ENCODE results near the gene MTIF3.

The MTIF3 gene

DNA sequence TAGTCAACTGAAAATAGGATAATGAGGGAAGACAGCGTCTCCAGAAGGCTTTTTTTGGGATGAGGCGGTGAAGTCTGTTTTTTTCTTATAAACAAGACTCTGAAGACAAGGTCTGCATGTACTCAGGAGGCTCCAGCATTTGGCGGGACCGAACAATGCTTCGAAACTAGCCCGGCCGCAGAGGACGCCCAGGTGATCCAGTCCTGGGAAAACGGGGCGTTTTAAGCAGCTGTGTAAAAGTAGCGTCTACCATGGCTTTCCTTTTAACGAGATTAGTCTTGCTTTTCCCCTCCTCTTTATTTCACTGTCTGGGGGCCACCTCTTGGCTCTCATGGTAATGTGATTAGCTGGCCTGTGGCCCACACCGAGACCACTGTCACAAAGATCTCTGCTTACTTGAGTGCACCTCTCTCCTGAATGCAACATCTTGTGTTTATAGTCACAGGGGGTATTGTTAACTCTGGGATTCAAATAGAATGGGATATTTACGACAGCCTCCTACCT is 55.3 kb downstream of the MTIF3 start:
- H3K4me1 ChIP-seq (ENCODE audit: control insufficient read depth in 1 of 2, insufficient read depth in 1 of 2, low read depth in 1 of 2, low read length in 1 of 2) = peaks cover 8 to 9% of the 10 kb centered on the region in 2 experiments
- H3K9me3 ChIP-seq = no peaks in the 10 kb centered on the region
- H3K4me3 ChIP-seq (ENCODE audit: low read depth in 1 of 2, low read length in 1 of 2) = no peak overlapping the region
- no peak overlapping the region for H3K27ac ChIP-seq
- TF ChIP-seq, protein P1, sequence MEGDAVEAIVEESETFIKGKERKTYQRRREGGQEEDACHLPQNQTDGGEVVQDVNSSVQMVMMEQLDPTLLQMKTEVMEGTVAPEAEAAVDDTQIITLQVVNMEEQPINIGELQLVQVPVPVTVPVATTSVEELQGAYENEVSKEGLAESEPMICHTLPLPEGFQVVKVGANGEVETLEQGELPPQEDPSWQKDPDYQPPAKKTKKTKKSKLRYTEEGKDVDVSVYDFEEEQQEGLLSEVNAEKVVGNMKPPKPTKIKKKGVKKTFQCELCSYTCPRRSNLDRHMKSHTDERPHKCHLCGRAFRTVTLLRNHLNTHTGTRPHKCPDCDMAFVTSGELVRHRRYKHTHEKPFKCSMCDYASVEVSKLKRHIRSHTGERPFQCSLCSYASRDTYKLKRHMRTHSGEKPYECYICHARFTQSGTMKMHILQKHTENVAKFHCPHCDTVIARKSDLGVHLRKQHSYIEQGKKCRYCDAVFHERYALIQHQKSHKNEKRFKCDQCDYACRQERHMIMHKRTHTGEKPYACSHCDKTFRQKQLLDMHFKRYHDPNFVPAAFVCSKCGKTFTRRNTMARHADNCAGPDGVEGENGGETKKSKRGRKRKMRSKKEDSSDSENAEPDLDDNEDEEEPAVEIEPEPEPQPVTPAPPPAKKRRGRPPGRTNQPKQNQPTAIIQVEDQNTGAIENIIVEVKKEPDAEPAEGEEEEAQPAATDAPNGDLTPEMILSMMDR (IDR thresholded peaks at IDR 0.05) = no peak
- H3K27me3 ChIP-seq = no peaks in the 10 kb centered on the region
- H3K36me3 ChIP-seq = no peaks in the 10 kb centered on the region

DNA sequence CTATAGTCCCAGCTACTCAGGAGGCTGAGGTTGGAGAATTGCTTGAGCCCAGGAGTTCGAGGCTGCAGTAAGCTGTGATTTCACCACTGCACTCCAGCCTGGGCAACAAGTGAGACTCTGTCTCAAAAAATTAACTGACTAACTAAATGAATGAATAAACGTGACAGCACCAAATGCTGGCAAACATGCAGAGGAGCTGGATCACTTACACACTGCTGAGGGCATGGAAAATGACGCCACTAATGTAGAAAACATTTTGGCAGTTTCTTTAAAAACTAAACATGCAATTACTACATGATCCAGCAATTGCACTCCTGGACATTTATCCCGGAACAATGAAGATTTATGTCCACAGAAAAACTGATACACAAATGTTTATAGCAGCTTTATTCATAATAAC is 57.3 kb downstream of the MTIF3 start:
- H3K27me3 ChIP-seq = no peaks in the 10 kb centered on the region
- H3K27ac ChIP-seq = no peak overlapping the region
- H3K9me3 ChIP-seq = no peaks in the 10 kb centered on the region
- H3K36me3 ChIP-seq = no peaks in the 10 kb centered on the region
- TF ChIP-seq, protein P1 (IDR thresholded peaks at IDR 0.05) = no peak
- H3K4me1 ChIP-seq (ENCODE audit: control insufficient read depth in 1 of 2, insufficient read depth in 1 of 2, low read depth in 1 of 2, low read length in 1 of 2) = peaks cover 8 to 9% of the 10 kb centered on the region in 2 experiments
- H3K4me3 ChIP-seq (ENCODE audit: low read depth in 1 of 2, low read length in 1 of 2) = no peak overlapping the region

DNA sequence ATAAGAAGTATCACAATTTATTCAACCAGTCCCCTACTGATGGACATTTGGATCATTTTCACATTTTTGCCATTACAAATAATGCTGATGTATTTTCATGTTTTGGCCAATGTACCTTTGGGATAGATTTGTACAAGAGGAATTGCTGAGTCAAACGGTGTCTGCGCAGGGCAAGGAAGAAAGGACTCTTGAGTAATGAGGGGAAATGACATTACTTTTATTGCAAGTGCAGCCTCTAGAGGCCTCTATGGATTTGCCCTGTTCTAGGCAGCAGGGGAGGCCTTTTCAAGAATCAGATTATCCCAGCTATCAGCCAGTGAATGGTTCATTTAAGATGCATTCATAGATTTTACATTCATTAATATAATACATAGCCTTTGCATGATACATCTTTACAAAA is 58.9 kb downstream of the MTIF3 start:
- no peak overlapping the region for H3K27ac ChIP-seq
- no peaks in the 10 kb centered on the region for H3K27me3 ChIP-seq
- no peaks in the 10 kb centered on the region for H3K9me3 ChIP-seq
- TF ChIP-seq, protein P1 (IDR thresholded peaks at IDR 0.05) = no peak
- no peaks in the 10 kb centered on the region for H3K36me3 ChIP-seq
- H3K4me3 ChIP-seq (ENCODE audit: low read depth in 1 of 2, low read length in 1 of 2) = no peak overlapping the region
- H3K4me1 ChIP-seq (ENCODE audit: control insufficient read depth in 1 of 2, insufficient read depth in 1 of 2, low read depth in 1 of 2, low read length in 1 of 2) = peaks cover 8 to 9% of the 10 kb centered on the region in 2 experiments

DNA sequence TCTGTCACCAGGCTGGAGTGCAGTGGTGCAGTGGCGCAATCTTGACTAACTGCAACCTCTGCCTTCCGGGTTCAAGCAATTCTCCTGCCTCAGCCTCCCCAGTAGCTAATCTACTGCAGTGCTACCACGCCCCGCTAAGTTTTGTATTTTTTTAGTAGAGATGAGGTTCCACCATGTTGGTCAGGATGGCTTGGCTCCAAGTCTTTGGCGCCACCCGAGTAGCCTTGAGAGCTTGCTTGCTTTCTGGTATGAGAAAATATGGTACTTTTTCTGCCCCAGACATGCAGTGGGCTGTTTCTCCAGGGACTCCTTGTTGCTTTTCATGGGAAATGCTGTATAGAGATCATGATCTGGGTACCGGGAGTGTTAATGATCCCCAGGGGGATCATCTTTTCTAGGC is 60.5 kb downstream of the MTIF3 start:
- no peaks in the 10 kb centered on the region for H3K27me3 ChIP-seq
- H3K4me1 ChIP-seq (ENCODE audit: control insufficient read depth in 1 of 2, insufficient read depth in 1 of 2, low read depth in 1 of 2, low read length in 1 of 2) = peaks cover 8 to 9% of the 10 kb centered on the region in 2 experiments
- no peaks in the 10 kb centered on the region for H3K36me3 ChIP-seq
- no peak overlapping the region for H3K27ac ChIP-seq
- H3K9me3 ChIP-seq = no peaks in the 10 kb centered on the region
- TF ChIP-seq, protein P1 (IDR thresholded peaks at IDR 0.05) = no peak
- no peak overlapping the region for H3K4me3 ChIP-seq (ENCODE audit: low read depth in 1 of 2, low read length in 1 of 2)

DNA sequence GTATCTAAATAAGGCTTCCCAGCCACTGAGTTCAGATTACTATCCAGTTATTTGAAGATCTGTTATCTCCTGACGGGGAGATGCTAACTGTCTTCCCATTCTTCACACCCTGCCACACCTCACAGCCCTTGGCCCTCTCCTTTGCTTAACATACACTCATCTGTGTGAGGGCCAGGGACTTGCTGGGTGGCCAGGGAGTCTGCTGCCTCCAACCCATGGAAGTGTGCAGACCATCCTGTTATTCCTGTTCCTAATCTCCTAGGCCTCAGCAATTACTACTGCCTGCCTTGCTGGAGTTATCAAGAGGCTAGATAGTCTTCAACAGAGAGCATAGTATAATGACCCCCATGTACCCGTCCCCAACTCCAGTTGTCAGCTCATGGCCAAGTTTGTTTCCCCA is 62.1 kb downstream of the MTIF3 start:
- no peaks in the 10 kb centered on the region for H3K36me3 ChIP-seq
- no peaks in the 10 kb centered on the region for H3K9me3 ChIP-seq
- H3K4me3 ChIP-seq (ENCODE audit: low read depth in 1 of 2, low read length in 1 of 2) = no peak overlapping the region
- H3K27me3 ChIP-seq = no peaks in the 10 kb centered on the region
- H3K4me1 ChIP-seq (ENCODE audit: control insufficient read depth in 1 of 2, insufficient read depth in 1 of 2, low read depth in 1 of 2, low read length in 1 of 2) = peaks cover 8 to 9% of the 10 kb centered on the region in 2 experiments
- no peak overlapping the region for H3K27ac ChIP-seq
- TF ChIP-seq, protein P1 (IDR thresholded peaks at IDR 0.05) = no peak
